Liver (tissue), 3 donors: ENCODE data around the gene SSC4D.

Experiments
- CTCF ChIP-seq: fragments of 150-350 bp; IDR thresholded peaks from 2 replicates; pipeline ENCODE4 v1.5.1; 2017; ENCODE audit warnings: improper control_type of control experiment, low read depth, low read length; ENCODE audit not compliant: missing input control
- JUND ChIP-seq, 2 donors: IDR thresholded peaks; 2 replicates each; pipeline ENCODE4 v1.6.1; 2016; ENCODE audit warnings: antibody characterized with exemption in 2 of 2
- REST ChIP-seq: IDR thresholded peaks from 2 replicates; pipeline ENCODE4 v1.6.1; 2016; ENCODE audit warnings: antibody characterized with exemption, mild to moderate bottlenecking
- ZBTB33 ChIP-seq: IDR thresholded peaks from 2 replicates; pipeline ENCODE4 v1.6.1; 2016; ENCODE audit warnings: antibody characterized with exemption
- donor health status: healthy.
- donor health status: healthy.

- TF ChIP-seq CTCF, result no peak
- TF ChIP-seq ZBTB33, result no peak
- no peak for TF ChIP-seq JUND (IDR thresholded peaks at IDR 0.05)
- no peak for TF ChIP-seq REST
Measured at GRCh38 chr7:76409537-76409936, at the start of gene SSC4D.
